ENCODE results near the gene SBF2. TPM values are rescaled to one million over a fixed set of nuclear protein-coding genes. Genes with fewer than 3 reads are reported as not detected.

The SBF2 gene
- total and polyA plus RNA-seq, 2 of the 13 experiments (the other 11 are each of a cell fraction or from before 2014, with no cell fraction given), result 24.0 to 45.8 TPM

GRCh38 chr11:9738116-9738515, 555.9 kb downstream of the SBF2 start (continued):
- TF ChIP-seq ZBTB49 (CRISPR knock-in tag; IDR thresholded peaks at IDR 0.05; ENCODE audit: borderline replicate concordance) (no peak), ATF5 (CRISPR knock-in tag; IDR thresholded peaks at IDR 0.05; ENCODE audit: low read depth) (no peak)

- H3K4me2 ChIP-seq (ENCODE audit: low read depth, low read length), result peak overlapping the region; percentile 5; the same call in 1 of the 2 replicates
- no peaks in the 10 kb centered on the region for H4K20me1 ChIP-seq (ENCODE audit: insufficient read depth, low read length)
- in situ Hi-C loops (cut with HindIII; ENCODE audit: extremely low pct_ligation_motif_present, low pct_unique_long_range_greater_than_20kb), result no loop called here
- H3K4me3 ChIP-seq (replicated peaks in 1 of 3; ENCODE audit: insufficient read depth in 1 of 3, low read depth in 2 of 3, low read length in 3 of 3), result no peak overlapping the region
- TF ChIP-seq ZNF577 (CRISPR knock-in tag; IDR thresholded peaks at IDR 0.05; ENCODE audit: borderline replicate concordance, low read depth) (no peak), SMAD3 (CRISPR knock-in tag; IDR thresholded peaks at IDR 0.05) (no peak), IKZF5 (CRISPR knock-in tag; IDR thresholded peaks at IDR 0.05) (peak; percentile 34; the same call in 1 of the 2 replicates), NFE2L2 (IDR thresholded peaks at IDR 0.05; ENCODE audit: low read length) (peak; percentile 58; the same call in 1 of the 2 replicates), GFI1 (CRISPR knock-in tag; IDR thresholded peaks at IDR 0.05; ENCODE audit: borderline replicate concordance) (no peak), PAWR (CRISPR knock-in tag; IDR thresholded peaks at IDR 0.05; ENCODE audit: borderline replicate concordance) (no peak), FOXA3 (CRISPR knock-in tag; IDR thresholded peaks at IDR 0.05) (peak; percentile 43; the same call in 1 of the 2 replicates)
- ATAC-seq (peak; percentile 57; the same call in 1 of the 3 replicates), DNase-seq (ENCODE audit: low spot score) (peak; percentile 15), FAIRE-seq (no peak)
- POLR2A ChIA-PET, result no interaction called here
- no TSS peak for BruUV-seq (replicated peaks)
- no peaks in the 10 kb centered on the region for H3K27me3 ChIP-seq (ENCODE audit: control insufficient read depth in 1 of 2, insufficient read depth in 2 of 2, low read length in 2 of 2)
- H3K9me3 ChIP-seq (ENCODE audit: low read length), result peaks cover 8% of the 10 kb centered on the region
- intact Hi-C loops (cut with micrococcal nuclease; ENCODE audit: unreplicated experiment), result no loop called here
- 93% methylated on average over 2 of the region's 2 CpGs for WGBS (ENCODE audit: low lambda C conversion rate)
- H2AFZ ChIP-seq (ENCODE audit: low read length), result no peak overlapping the region
- peaks cover 13 to 41% of the 10 kb centered on the region in 2 experiments for H3K36me3 ChIP-seq (replicated peaks in 1 of 2; ENCODE audit: control insufficient read depth in 1 of 2, insufficient read depth in 2 of 2, low read length in 2 of 2)
- H3K9ac ChIP-seq (ENCODE audit: insufficient read depth, low read depth, low read length), result no peak overlapping the region; the same call in 1 of the 2 replicates
- H3K4me1 ChIP-seq (ENCODE audit: insufficient read depth, low read length), result peaks cover 11% of the 10 kb centered on the region
- CTCF ChIA-PET (ENCODE audit: low intra/inter-chr PET ratio, low total read pairs), result no interaction called here
- H3K27ac ChIP-seq (ENCODE audit: extremely low read length, insufficient read depth, low read length), result peak overlapping the region; percentile 10
- no peaks in the 10 kb centered on the region for H3K79me2 ChIP-seq (ENCODE audit: insufficient read depth, low read length)
These were observed 557.7 kb downstream of the SBF2 start for GRCh38 chr11:9736365-9736764.
